Type B pancreatic cell (in vitro differentiated cells): ENCODE measurements around the gene ARMH3. TPM values are rescaled to one million over a fixed set of nuclear protein-coding genes. Genes with fewer than 3 reads are reported as not detected.

Source experiments
- DNase-seq: peaks from one replicate; pipeline ENCODE4 v3.0.0; 2021; ENCODE audit warnings: mixed read lengths; ENCODE audit not compliant: unreplicated experiment; ENCODE audit errors: extremely low spot score
- H3K27ac Mint-ChIP-seq: 2 replicates; pipeline ENCODE4 v1.8.0; 2021; ENCODE audit warnings: mild to moderate bottlenecking, mixed read lengths
- H3K27me3 Mint-ChIP-seq: 2 replicates; pipeline ENCODE4 v1.8.0; 2021; ENCODE audit warnings: mixed read lengths
- H3K36me3 Mint-ChIP-seq: 2 replicates; pipeline ENCODE4 v1.8.0; 2021; ENCODE audit warnings: mixed read lengths
- H3K4me1 Mint-ChIP-seq: one replicate; pipeline ENCODE4 v1.8.0; 2021; ENCODE audit warnings: mixed read lengths; ENCODE audit not compliant: unreplicated experiment
- H3K4me3 Mint-ChIP-seq: 2 replicates; pipeline ENCODE4 v1.8.0; 2021; ENCODE audit warnings: mild to moderate bottlenecking, mixed read lengths
- H3K9me3 Mint-ChIP-seq: 2 replicates; pipeline ENCODE4 v1.8.0; 2021; ENCODE audit warnings: mixed read lengths
- total RNA-seq: library from RNA; stranded (reverse); gene quantifications from 2 replicates; pipeline ENCODE4 v1.2.1, GENCODE V29; 2021; ENCODE audit warnings: low replicate concordance
- TF ChIP-seq, protein P1 (sequence below): fragments of 200-600 bp; sonication (generic); conservative IDR thresholded peaks from 2 replicates; pipeline ENCODE4 v1.5.0; 2021; ENCODE audit warnings: antibody characterized with exemption, mild to moderate bottlenecking

Gene ARMH3
- total RNA-seq, 1 donor from 2014 or later = 22.2 TPM

DNA sequence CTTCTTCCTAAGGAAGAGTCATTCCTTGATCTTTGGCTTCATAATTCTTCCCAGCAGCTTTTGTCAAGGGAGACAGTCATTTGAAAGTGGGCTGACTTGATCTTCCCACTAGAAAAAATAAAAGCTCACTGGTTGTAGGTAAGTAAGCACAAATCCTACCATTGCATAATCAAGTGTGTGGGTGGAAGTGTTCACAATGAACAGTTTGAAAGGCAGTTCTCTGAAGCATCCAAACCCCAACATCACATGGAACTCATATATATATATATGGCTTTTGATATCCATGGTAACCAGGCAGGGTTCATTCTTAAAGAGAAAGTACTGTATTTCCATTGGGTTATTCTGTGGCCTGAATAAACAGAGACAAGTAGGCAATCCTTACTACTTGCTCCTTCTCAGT is 51.6 kb downstream of the ARMH3 start:
- Mint-ChIP-seq H3K9me3 (no peaks in the 10 kb centered on the region), H3K27ac (no peak overlapping the region), H3K4me1 (no peaks in the 10 kb centered on the region), H3K27me3 (no peaks in the 10 kb centered on the region), H3K4me3 (no peak overlapping the region), H3K36me3 (peaks cover 32% of the 10 kb centered on the region)
- TF ChIP-seq, protein P1, sequence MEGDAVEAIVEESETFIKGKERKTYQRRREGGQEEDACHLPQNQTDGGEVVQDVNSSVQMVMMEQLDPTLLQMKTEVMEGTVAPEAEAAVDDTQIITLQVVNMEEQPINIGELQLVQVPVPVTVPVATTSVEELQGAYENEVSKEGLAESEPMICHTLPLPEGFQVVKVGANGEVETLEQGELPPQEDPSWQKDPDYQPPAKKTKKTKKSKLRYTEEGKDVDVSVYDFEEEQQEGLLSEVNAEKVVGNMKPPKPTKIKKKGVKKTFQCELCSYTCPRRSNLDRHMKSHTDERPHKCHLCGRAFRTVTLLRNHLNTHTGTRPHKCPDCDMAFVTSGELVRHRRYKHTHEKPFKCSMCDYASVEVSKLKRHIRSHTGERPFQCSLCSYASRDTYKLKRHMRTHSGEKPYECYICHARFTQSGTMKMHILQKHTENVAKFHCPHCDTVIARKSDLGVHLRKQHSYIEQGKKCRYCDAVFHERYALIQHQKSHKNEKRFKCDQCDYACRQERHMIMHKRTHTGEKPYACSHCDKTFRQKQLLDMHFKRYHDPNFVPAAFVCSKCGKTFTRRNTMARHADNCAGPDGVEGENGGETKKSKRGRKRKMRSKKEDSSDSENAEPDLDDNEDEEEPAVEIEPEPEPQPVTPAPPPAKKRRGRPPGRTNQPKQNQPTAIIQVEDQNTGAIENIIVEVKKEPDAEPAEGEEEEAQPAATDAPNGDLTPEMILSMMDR = no peak
- no peak for DNase-seq

DNA sequence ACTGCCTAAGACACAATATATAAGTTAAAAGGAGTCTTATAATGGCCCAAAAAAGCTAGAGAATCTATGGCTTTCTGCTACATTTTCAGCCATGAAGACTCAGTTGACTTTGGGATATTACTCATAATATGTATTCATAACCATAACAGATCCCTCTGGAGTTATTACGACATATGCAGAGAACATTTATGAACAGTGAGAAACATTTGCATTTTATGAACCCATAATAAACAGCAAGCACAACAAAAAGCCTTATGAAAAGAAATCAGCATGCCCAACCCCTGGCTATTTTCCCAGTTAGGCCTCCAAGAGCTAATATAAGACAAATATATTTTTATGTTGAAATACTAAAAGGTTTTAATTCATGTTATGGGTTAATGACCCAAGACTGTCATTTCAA is 52.4 kb downstream of the ARMH3 start:
- Mint-ChIP-seq H3K27me3 (no peaks in the 10 kb centered on the region), H3K4me3 (no peak overlapping the region), H3K36me3 (peaks cover 34% of the 10 kb centered on the region), H3K27ac (no peak overlapping the region), H3K9me3 (no peaks in the 10 kb centered on the region), H3K4me1 (no peaks in the 10 kb centered on the region)
- no peak for DNase-seq
- TF ChIP-seq, protein P1 = no peak

DNA sequence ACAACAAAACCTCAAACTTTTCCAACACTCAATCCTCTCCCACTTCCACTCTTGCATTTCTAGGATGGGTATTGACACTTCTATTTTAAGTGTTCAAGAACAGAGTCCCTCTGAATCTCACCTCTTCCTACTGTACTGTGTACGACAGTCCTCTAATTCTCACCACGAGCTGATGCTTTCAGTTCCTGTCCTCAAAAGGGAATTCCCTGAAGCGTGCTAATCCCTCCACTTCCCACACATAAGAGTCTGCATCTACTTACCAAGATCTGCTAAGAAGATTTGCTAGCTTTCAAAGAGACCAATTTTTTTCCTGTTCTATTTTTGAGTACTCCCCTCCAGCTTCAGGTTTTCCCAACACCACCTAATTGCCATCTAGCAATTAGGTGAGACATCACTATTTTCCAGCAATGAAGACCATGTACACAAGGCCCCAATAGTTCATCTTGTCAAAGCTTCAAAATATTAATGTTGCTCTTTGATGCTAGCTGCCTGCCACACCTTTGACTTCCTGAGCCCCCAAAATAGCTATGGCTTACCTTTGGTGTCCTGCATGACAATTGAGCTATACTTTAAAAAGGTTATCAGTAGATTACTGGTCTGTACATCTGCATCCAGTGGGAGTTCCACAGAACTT is 54.4 kb downstream of the ARMH3 start:
- H3K27me3 Mint-ChIP-seq = no peaks in the 10 kb centered on the region
- TF ChIP-seq, protein P1 = no peak
- H3K4me3 Mint-ChIP-seq = no peak overlapping the region
- H3K9me3 Mint-ChIP-seq = no peaks in the 10 kb centered on the region
- DNase-seq = no peak
- no peaks in the 10 kb centered on the region for H3K4me1 Mint-ChIP-seq
- peaks cover 35% of the 10 kb centered on the region for H3K36me3 Mint-ChIP-seq
- no peak overlapping the region for H3K27ac Mint-ChIP-seq

DNA sequence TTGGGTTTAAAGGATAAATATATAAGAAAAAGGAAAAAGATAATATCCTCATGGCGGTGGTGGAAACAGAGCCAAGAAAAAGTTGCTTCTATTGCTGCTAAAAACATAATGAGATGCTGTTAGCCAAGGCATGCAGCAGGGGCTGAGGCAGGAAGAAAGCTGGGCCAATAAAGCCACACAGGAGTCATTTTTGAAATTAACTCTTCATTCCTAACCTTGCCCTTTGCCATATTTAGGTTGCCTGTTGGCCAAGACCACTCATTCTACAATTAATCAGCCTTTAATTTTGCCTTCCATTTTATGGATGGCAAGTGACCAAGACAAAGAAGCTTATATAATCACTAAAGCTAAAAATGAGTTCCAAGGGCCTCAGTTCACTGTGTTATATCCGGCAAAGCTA is 58.2 kb downstream of the ARMH3 start:
- H3K27me3 Mint-ChIP-seq = no peaks in the 10 kb centered on the region
- no peak overlapping the region for H3K27ac Mint-ChIP-seq
- H3K9me3 Mint-ChIP-seq = no peaks in the 10 kb centered on the region
- H3K4me3 Mint-ChIP-seq = no peak overlapping the region
- DNase-seq = no peak
- H3K36me3 Mint-ChIP-seq = peaks cover 40% of the 10 kb centered on the region
- TF ChIP-seq, protein P1 = no peak
- peaks cover 13% of the 10 kb centered on the region for H3K4me1 Mint-ChIP-seq

DNA sequence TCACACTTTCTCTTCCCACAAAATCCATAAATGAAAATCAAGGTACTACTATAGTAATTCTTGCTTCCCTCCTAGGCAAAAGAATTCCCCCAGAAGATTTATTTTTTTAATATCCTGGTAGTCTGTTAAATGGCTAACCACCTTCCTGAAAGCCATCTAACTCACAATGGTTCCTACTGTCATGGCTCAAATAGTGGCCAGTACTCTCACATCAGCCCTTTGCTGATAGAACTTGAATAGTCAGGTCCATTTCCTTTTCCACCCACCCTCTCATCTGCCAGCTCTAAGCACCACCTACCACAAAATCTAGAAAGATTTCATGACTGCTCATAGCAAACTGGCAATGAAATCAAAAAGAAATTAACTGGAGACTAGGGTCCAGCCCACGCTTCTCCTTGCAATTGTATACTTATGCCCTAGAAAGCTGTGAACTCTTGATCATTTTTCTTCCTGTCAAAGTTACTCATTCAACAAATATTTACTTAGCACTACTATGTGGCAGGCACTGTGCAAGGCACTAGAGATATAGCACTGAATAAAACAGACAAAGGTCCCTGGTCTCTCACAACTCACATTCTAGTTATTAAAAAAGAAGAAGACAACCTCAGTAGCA is 60.4 kb downstream of the ARMH3 start:
- Mint-ChIP-seq H3K4me1 (peaks cover 13% of the 10 kb centered on the region), H3K27me3 (no peaks in the 10 kb centered on the region), H3K27ac (peak overlapping the region; percentile 15), H3K9me3 (no peaks in the 10 kb centered on the region), H3K36me3 (peaks cover 34% of the 10 kb centered on the region), H3K4me3 (no peak overlapping the region)
- TF ChIP-seq, protein P1 = no peak
- no peak for DNase-seq
